Measurements from ENCODE around the gene C1QTNF12.

The C1QTNF12 gene

GRCh38 chr1:1242461-1243265 is 3.9 kb downstream of the C1QTNF12 start:
- TF ChIP-seq CTCF (IDR thresholded peaks at IDR 0.05; ENCODE audit: low read depth, low read length) = no peak
- DNase-seq (ENCODE audit: extremely low read depth, low read depth) = no peak

DNA sequence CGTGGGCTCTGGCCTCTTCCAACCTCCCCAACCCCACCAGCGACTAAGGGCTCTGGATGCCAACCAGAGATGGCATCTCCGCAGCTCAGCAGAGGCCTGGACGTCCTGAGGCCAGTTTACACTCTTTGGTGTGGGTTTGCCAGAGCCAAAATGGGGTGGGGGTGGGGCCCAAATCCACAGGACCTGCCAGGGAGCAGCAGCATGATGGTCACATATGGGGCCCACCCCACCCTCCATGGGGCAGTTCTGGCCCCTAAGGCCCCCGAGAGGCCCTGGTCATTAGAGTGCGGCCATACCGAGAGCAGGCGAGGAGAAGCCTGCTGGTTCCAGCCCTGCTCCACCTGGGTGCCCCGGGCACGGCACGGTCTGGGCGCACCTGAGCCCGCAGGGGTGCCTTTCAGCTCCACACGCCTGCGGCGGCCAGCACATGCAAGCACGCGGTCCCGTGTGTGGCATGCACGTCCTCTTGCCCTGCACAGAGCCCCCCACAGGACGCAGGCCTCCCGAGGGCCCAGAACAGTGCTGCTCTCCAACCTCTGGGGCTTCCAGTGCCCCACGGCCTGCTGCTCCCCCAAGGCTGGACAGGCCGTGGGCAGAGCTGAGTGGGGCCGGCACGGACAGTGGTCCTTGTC is 4.8 kb downstream of the C1QTNF12 start:
- no peak for TF ChIP-seq CTCF (IDR thresholded peaks at IDR 0.05; ENCODE audit: low read depth, low read length)
- DNase-seq (ENCODE audit: extremely low read depth, low read depth) = no peak

DNA sequence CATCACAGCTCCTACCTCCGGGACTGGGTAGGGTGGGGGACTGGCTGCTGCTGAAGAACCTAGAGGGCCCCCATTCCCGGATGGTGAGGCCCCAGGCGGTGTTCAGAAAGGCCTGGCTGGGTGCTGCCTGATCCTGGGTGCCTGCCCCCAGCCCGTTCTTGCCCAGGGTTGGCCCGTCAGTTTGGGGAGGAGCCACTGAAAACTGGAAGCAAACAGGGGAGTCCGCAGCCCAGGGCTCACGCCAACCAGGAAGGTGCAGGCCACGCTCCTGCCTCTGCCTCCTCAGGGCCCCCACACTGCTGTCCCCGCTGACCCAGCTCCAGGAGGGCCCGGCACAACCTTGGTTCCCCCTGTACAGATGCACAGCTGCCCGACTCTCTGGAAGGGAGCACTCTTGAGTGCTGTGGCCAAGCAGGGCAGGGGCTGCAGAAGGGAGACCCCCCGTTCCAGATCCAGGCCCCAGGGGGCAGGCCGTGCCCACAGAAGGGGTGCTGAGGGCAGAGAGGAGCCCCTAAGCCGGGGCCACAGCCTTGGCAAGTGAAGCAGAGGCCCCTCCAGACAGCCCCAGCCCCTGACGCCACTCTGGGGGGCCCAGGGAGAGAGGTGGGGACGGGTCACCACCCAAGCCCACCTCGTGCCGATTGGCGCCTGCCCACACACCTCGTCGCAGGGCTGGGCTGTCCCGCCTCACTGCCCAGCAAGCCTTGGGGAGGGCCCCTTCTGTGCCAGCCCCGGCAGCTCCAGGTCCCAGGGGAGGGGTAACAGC is 5.5 kb downstream of the C1QTNF12 start:
- TF ChIP-seq CTCF (IDR thresholded peaks at IDR 0.05; ENCODE audit: low read depth, low read length) = no peak
- no peak for DNase-seq (ENCODE audit: extremely low read depth, low read depth)

DNA sequence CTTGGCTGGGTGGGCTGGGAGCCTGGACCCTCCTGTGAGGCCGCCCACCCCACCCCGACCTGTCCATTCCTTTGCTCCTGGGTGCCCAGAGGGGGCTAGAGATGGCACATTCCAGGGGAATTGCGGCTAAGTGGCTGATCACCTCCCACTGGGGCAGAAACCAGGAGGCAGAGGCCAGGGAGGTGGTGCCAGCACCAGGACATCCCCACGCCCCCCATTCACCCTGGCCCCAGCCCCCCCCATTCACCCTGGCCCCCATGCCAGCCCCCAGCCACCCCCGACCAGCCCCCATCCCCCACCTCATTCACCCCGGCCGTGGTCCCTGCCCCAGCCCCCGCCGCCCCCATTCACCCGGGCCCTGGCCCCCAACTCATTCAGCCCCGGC is 6.2 kb downstream of the C1QTNF12 start:
- TF ChIP-seq CTCF (IDR thresholded peaks at IDR 0.05; ENCODE audit: low read depth, low read length) = no peak
- DNase-seq (ENCODE audit: extremely low read depth, low read depth) = no peak

DNA sequence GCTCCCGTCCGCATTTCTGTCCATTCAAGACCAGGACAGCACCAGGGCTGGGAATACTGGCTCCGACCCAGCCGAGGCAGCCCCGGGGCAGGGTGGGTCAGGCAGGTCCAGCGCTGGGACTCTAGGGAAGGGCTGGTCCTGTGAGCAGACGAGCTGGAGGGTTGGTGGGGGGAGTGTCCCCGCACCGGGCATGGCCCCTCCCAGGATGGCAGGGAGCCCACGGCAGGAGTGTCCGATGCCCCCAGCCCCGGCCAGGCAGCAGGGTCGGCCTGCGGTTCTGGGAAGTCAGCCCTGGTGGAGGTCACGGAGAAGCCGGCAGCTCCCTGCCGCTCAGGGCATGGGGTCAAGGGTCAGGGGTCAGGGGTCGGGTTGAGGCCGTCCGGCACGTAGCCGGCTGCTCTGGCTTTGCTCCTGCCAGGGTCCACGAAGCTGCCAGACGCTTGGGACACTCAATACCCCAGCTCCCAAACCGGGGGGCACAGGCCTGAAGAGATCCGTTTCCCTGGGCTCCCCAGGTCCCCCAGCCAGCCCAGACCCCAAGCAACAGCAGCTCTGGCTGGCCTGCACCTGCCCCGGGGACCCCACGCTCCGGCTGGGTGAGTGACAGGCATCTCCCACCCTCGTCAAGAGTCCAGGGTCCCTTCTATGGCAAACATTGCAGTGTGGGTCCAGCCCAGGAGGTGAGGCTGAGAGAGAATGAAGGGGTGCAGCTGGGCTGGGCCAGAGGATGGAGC is 6.7 kb downstream of the C1QTNF12 start:
- no peak for DNase-seq (ENCODE audit: extremely low read depth, low read depth)
- no peak for TF ChIP-seq CTCF (IDR thresholded peaks at IDR 0.05; ENCODE audit: low read depth, low read length)

- DNase-seq (ENCODE audit: extremely low read depth, low read depth) = no peak
- TF ChIP-seq CTCF (IDR thresholded peaks at IDR 0.05; ENCODE audit: low read depth, low read length) = no peak
These were observed 7.3 kb downstream of the C1QTNF12 start for GRCh38 chr1:1239227-1239613.
